DMS79 treated with DMSO at 0.1 percent for 48 hours (cell line): ENCODE results near the gene OPTN.
"Not testable (repeated sequence)": the region's sequence is repeated elsewhere in the genome, so short reads cannot be mapped to it uniquely, and the experiment has no call there.

Experiments used
- DNase-seq: peaks from one replicate; lab custom pipeline; 2025; lab: John Stamatoyannopoulos, UW

The OPTN gene

GRCh38 chr10:13090289-13090688 lies 9.7 kb upstream of the OPTN start:
- no peak for DNase-seq

DNA sequence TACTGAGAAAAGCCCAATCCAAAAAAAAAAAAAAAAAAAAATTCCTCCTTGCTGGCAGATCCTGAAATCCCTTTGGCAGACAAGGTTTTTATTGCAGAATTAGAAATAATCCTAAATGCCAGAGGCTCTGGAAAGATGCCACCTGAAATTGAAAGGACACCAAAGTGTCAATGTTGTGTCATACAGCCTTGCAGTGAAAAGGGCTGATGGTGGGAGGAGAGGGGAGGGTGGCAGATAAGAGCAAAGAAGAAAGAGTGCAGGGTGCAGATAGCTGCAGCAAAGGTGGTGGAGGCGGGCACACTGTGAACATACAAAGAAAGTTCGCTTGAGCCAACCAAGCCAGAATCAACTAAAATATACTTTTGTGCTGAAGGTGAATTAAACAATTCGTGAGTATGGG lies 8.2 kb upstream of the OPTN start:
- no peak for DNase-seq

- DNase-seq: no peak
Measured at GRCh38 chr10:13092291-13093102, 7.5 kb upstream of the OPTN start.

DNA sequence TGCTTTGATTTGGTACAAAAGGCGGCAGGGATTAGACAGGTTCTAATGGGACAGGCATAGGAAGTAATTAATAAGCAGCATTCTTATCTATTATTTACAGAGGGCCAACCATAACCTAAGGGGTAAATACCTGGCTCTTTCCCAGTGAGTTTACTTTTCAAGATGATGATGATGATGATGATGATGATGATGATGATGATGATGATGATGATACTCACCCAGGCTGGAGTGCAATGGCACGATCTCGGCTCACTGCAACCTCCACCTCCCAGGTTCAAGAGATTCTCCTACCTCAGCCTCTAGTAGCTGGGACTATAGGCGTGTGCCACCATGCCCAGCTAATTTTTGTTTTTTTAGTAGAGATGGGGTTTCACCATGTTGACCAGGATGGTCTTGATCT lies 5.9 kb upstream of the OPTN start:
- DNase-seq: not testable (repeated sequence)

DNA sequence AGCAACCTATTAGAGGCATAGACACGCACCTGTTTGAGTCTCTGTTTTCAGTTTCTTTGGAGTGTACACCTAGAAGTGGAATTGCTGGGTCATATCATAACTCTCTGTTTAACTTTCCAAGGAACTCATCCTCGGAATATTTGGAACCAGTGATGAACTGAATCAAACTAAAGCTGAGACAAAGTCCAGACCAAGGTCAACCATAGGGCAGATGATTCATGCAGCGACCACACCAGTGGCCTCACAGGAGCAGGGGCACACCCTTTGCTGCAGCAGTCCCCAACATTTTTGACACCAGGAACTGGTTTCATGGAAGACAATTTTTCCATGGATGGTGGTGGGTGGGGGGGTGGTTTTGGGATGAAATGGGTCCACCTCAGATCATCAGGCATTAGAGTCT lies 4.9 kb upstream of the OPTN start:
- DNase-seq: no peak

DNA sequence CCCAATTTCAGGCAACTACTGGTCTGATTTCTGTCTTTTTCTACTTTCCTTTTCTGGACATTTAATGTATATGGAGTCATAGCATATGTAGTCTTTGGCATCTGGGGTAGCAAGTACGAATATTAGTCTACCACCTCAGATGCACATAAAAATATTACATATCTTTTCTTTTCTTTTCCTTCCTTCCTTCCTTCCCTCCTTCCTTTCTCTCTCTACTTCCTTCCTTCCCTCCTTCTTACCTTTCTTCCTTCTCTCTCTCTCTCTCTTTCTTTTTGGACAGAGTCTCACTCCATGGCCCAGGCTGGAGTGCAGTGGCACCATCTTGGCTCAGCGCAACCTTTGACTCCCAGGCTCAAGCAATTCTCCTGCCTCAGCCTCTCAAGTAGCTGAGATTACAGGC lies 4.0 kb upstream of the OPTN start:
- DNase-seq: no peak

DNA sequence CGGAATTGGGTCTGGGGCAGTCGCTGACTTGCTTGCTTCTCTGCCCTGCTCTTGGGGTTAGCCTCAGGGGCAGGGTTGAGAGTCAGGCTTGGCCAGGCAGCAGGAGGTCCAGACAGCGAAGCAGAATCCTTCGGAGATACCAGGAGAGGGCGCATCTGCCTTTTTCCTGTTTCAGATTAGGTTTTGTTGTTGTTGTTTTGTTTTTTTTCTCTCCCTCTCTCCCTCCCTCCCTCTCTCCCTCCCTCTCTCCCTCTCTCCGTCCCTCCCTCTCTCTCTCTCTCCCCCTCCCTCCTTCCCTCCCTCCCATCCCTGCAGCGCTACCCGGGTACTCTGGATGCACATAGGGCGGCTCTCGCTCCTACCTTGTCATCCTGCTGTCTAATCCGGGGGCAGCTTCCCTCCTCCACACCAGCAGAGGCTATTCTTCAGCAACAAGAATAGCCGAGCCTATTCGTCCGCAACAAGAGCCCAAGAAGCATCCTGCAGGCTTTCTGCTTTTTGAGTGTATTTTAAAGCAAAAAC lies 758 bp upstream of the OPTN start:
- no peak for DNase-seq

DNA sequence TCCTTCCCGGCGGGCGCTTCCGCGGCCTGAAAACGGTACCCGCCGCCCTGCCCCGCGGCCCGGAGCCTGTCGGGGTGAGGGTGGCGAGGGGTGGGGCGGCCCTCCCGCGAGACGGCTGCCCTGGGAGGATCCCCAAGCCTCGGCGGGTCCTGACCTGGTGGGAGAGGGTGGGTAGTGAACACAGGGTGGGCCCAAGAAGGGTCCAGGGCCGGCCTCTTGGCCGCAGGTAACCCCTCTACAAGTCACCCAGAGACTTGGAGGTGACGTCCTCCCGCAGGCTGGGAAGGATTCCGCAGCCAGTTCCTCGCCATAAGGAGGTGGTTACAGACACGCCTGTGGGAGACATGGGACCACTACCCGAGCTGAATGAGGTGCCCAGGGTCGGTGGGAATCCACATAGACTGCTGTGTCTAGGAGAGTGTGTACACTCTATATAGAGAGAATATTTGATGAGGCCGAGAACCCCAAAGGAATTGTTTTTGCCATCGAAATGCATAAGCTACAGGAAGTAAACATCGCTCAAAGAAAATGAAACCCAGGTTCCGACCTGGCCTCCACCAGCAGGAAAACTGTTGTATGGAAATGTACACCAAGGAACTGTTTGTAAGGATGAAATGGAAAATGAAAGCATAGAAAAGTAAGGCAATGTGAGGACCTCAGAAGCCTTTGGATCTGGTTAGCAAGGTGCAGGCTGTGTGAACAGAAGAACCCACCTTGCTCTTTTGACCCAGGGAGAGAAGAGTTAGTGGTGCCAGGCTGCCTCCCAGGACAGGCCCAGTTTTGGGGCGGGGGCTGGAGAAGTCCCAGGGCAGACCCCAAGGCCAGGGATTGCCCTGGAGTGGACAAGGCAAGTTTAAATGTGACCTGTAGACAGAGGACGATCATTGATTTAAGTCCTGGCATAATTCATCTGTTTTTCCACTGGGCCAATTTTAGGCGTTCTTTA lies 659 bp downstream of the OPTN start:
- no peak for DNase-seq

GRCh38 chr10:13102002-13102794 lies 2.2 kb downstream of the OPTN start:
- no peak for DNase-seq

GRCh38 chr10:13103554-13103953 lies 3.6 kb downstream of the OPTN start:
- no peak for DNase-seq

- no peak for DNase-seq
Measured at GRCh38 chr10:13104697-13105096, 4.7 kb downstream of the OPTN start.

DNA sequence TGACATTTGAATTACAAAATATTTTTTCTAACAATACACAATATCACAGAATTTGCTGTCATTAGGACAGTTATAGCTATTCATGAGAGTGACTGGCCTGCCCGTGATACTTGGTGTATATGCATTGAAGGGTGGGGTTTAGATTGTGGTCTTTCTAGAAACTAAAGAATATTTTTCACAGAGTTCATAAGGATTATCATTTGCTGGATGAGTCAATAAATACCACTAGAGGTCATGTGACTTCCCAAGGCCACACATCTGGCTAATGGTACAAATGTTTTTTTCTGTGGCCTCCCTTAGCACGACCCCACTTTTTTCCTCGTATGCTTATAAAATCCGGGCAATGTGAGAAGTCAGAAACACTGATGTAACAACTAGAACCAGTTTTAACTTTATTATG lies 5.2 kb downstream of the OPTN start:
- DNase-seq: no peak

GRCh38 chr10:13106387-13107045 lies 6.6 kb downstream of the OPTN start:
- DNase-seq: no peak

DNA sequence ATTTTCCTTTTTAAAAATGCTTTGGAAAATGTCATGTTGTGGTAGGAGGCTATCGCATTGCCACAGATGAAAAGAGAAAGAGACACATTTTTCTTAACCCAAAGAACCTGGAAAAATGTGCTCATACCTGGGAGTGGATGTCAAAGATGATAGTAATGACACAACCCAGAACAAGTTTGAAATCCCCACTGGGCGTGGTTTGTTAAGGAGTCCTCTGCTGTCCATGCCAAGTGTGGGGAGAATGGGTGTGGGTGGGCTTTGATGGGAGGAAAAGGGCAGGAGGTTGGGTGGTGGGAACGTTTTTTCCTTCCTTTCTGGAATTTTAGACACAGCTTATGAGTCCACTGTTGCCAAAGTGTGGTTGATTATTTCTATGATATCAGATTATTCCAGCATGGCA lies 10.9 kb downstream of the OPTN start:
- no peak for DNase-seq

GRCh38 chr10:13113544-13113943 lies 13.6 kb downstream of the OPTN start:
- no peak for DNase-seq

GRCh38 chr10:13115832-13116803 lies 16.2 kb downstream of the OPTN start:
- DNase-seq: no peak

GRCh38 chr10:13117841-13118783 lies 18.1 kb downstream of the OPTN start:
- no peak for DNase-seq

GRCh38 chr10:13118784-13119410 lies 18.9 kb downstream of the OPTN start:
- no peak for DNase-seq
